ENCODE results near the gene IQSEC3. TPM values are rescaled to one million over a fixed set of nuclear protein-coding genes. Genes with fewer than 3 reads are reported as not detected.

The IQSEC3 gene
- total RNA-seq, 4 donors from 2014 or later = 1.3 to 4.4 (median 3.3) TPM

GRCh38 chr12:101969-102878, 35.7 kb downstream of the IQSEC3 start:
- no peak for DNase-seq (ENCODE audit: low spot score)
- TF ChIP-seq CTCF (IDR thresholded peaks at IDR 0.05) = no peak
- ATAC-seq (ENCODE audit: low FRiP score) = no peak

- no peak for DNase-seq (ENCODE audit: low spot score)
- TF ChIP-seq CTCF (IDR thresholded peaks at IDR 0.05) = no peak
- ATAC-seq (ENCODE audit: low FRiP score) = no peak
Observed at GRCh38 chr12:102879-103168, 36.3 kb downstream of the IQSEC3 start.

GRCh38 chr12:103169-103981, 36.8 kb downstream of the IQSEC3 start:
- ATAC-seq (ENCODE audit: low FRiP score) (no peak), DNase-seq (ENCODE audit: low spot score) (no peak)
- no peak for TF ChIP-seq CTCF (IDR thresholded peaks at IDR 0.05)

GRCh38 chr12:104551-105081, 38.0 kb downstream of the IQSEC3 start:
- no peak for TF ChIP-seq CTCF (IDR thresholded peaks at IDR 0.05)
- no peak for ATAC-seq (ENCODE audit: low FRiP score)
- DNase-seq (ENCODE audit: low spot score) = no peak

- TF ChIP-seq CTCF (IDR thresholded peaks at IDR 0.05) = no peak
- ATAC-seq (ENCODE audit: low FRiP score) = no peak
- DNase-seq (ENCODE audit: low spot score) = no peak
Observed at GRCh38 chr12:105696-106095, 39.1 kb downstream of the IQSEC3 start.

- ATAC-seq (ENCODE audit: low FRiP score) = no peak
- no peak for TF ChIP-seq CTCF (IDR thresholded peaks at IDR 0.05)
- DNase-seq (ENCODE audit: low spot score) = no peak
Observed at GRCh38 chr12:106118-106591, 39.6 kb downstream of the IQSEC3 start.
